IPS DF 6.9 (cell line): ENCODE data around the gene ARSG.

Experiments
- DNase-seq: peaks from one replicate; pipeline ENCODE4 v3.0.0-alpha.2; 2013; ENCODE audit warnings: low read depth, low spot score
- H3K27ac ChIP-seq: one replicate; pipeline ENCODE4 v1.5.1; 2013; ENCODE audit warnings: low read length, control low read depth
- H3K27me3 ChIP-seq: 2 replicates; pipeline ENCODE4 v1.6.1; 2013; ENCODE audit warnings: mild to moderate bottlenecking, low read length; ENCODE audit not compliant: control insufficient read depth, insufficient read depth
- H3K36me3 ChIP-seq: 2 replicates; pipeline ENCODE4 v1.6.1; 2013; ENCODE audit warnings: low read length; ENCODE audit not compliant: control insufficient read depth, insufficient read depth
- H3K4me1 ChIP-seq: 2 replicates; pipeline ENCODE4 v1.6.1; 2013; ENCODE audit warnings: low read length; ENCODE audit not compliant: control insufficient read depth, insufficient read depth
- H3K4me3 ChIP-seq: 2 replicates; pipeline ENCODE4 v1.5.1; 2013; ENCODE audit warnings: mild to moderate bottlenecking, low read length
- H3K9me3 ChIP-seq: 2 replicates; pipeline ENCODE4 v1.6.1; 2013; ENCODE audit warnings: low read length, inconsistent platforms; ENCODE audit not compliant: control insufficient read depth, insufficient read depth
- WGBS: extraction: QIAGEN DNeasy Blood & Tissue Kit; methylation state at CpG from one replicate; pipeline ENCODE4 v1.1.7; 2013; ENCODE audit warnings: mixed read lengths, missing lambda C conversion rate; ENCODE audit not compliant: insufficient read length, insufficient coverage; 5-methylcytosine and 5-hydroxymethylcytosine counted together

Gene ARSG

DNA sequence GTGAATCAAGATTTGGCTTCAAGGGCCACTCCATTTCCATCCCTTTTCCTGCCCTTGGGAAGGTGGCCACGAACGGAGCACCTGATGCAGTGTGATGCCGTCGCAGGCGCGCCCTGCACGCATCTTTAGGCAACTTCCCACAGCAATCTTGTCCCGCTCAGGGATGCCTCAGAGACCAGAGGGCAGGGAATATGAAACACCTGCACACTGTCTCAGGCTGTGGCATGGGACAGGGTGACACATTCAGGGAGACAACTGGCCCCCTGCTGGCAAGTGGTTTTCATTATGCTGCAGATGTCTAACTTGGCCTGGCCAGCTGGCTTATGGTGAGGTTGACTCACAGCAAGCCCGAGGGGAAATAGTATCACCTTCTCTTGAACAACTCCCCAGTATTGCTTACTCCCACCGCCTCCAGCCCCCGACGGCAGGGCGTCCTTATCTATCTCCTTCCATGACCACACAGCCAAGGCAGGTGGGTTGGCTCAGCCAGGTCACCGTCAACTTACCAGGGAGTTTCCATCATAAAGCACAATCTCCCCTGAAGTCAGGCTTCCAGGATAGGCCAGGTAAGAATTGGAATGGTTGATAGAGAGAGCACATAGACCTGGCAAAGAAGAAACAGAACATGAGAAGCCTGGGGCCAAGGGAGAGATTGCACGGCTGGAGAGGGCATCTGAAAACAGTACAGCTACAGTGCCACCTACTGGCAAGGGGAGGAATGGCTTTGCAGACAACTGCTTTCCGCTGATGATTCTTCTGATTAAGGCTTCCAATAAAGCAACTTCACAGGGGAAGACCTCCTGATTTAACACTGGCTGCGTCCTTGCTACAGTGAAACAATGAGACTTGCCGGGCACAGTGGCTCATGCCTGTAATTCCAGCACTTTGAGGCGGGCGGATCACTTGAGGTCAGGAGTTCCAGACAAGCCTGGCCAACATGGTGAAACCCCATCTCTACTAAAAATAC, 144.9 kb downstream of the ARSG start:
- Histone ChIP-seq H3K9me3 (no peaks in the 10 kb centered on the region), H3K36me3 (peaks cover 3% of the 10 kb centered on the region; the same call in 1 of the 2 replicates), H3K4me1 (no peaks in the 10 kb centered on the region), H3K27me3 (no peaks in the 10 kb centered on the region), H3K4me3 (no peak overlapping the region), H3K27ac (no peak overlapping the region)
- no CpG with 5 or more reads among the region's 20 CpGs for WGBS
- peak; percentile 58 for DNase-seq

DNA sequence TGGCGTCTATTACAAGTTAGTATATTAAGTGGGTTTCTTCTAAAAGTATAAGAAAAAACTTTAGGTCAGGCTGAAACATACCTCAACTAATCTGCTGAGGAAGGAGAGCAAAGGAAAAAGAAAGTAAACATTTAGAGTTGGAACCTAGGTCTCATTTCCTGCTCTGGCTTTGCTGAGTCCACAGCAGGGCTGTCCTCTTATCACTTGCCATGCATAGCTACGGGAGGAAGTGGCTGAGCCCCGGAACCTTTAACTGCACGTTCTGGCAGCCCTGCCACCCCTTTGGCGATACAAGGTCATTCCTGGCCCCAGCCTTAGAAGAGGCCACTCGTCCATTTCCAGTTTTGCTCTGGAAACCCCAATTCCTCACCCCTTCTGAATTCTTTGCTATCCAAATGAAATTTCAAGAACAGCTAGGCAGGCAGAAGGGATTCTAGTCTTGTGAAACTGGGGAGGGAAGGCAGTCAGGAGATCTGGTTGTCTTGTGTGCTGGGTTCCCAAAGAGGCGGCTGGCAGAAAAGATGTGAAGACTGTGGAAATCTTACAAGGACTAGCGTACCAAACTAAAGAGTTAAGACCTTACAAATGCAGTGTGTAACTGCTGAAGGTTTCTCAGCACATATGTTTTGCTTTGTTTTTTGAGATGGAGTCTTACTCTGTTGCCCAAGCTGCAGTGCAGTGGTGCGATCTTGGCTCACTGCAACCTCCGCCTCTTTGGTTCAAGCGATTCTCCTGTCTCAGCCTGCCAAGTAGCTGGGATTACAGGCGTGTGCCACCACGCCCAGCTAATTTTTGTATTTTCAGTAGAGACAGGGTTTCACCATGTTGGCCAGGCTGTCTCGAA, 146.9 kb downstream of the ARSG start:
- no peak overlapping the region for H3K4me3 ChIP-seq
- DNase-seq = no peak
- H3K9me3 ChIP-seq = no peaks in the 10 kb centered on the region
- no CpG with 5 or more reads among the region's 14 CpGs for WGBS
- H3K27me3 ChIP-seq = no peaks in the 10 kb centered on the region
- H3K27ac ChIP-seq = no peak overlapping the region
- no peaks in the 10 kb centered on the region for H3K36me3 ChIP-seq
- no peaks in the 10 kb centered on the region for H3K4me1 ChIP-seq

DNA sequence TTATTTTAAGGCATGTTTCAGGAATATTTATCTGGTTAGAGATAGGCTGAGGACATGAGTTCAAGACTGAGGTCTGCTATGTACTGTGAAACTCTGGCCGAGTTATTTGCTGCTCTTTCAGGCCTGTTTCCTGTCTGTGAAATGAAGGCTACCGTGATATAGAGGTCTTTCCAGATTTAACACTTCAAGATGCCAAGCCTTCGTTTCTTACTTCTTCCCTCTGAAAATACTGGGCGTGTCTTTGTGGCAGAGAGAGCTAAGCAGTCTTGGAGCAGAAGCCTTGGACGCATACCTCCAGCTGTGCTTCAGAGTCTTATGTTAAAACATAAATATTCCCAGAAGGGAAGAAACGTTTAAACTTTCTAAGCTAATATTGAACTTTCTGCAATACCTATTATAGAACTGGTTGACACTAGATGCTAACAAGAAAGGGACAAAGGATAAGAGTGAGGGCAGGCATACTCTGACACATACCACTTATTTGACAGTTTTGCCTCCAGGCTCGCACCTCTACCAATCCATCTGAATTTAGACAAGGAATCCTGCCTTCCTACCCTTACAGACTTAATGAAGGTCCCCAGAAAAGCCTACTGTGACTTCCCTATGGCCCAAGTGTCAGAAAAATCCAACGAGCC, 148.5 kb downstream of the ARSG start:
- WGBS = no CpG with 5 or more reads among the region's 8 CpGs
- H3K4me1 ChIP-seq = no peaks in the 10 kb centered on the region

DNA sequence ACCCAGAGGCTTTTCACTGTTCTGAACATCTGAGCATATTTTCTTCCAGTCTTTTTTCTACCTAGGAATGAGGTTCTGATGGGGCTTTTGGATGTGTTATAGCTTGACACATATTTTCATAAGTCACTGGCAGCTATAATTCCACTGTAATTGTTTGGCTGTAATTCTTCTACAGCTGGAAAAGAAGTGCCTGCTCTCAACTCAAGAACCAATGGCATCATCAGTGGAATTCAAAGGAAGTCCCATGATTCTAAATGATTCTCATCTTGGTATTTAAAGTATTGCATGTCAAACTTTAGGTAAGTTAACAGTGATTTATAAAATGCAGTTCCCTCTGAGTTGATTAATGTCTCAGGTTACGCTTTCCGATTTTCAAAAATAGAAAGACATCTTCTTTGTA, 149.2 kb downstream of the ARSG start:
- no CpG with 5 or more reads among the region's 2 CpGs for WGBS
- no peaks in the 10 kb centered on the region for H3K36me3 ChIP-seq
- H3K4me1 ChIP-seq = no peaks in the 10 kb centered on the region
- no peak overlapping the region for H3K4me3 ChIP-seq
- H3K9me3 ChIP-seq = no peaks in the 10 kb centered on the region
- no peaks in the 10 kb centered on the region for H3K27me3 ChIP-seq
- no peak overlapping the region for H3K27ac ChIP-seq
- DNase-seq = no peak

More for the DNA sequence above, 148.5 kb downstream of the ARSG start:
- no peaks in the 10 kb centered on the region for H3K27me3 ChIP-seq
- H3K27ac ChIP-seq = no peak overlapping the region
- DNase-seq = no peak
- no peaks in the 10 kb centered on the region for H3K9me3 ChIP-seq
- no peaks in the 10 kb centered on the region for H3K36me3 ChIP-seq
- no peak overlapping the region for H3K4me3 ChIP-seq

DNA sequence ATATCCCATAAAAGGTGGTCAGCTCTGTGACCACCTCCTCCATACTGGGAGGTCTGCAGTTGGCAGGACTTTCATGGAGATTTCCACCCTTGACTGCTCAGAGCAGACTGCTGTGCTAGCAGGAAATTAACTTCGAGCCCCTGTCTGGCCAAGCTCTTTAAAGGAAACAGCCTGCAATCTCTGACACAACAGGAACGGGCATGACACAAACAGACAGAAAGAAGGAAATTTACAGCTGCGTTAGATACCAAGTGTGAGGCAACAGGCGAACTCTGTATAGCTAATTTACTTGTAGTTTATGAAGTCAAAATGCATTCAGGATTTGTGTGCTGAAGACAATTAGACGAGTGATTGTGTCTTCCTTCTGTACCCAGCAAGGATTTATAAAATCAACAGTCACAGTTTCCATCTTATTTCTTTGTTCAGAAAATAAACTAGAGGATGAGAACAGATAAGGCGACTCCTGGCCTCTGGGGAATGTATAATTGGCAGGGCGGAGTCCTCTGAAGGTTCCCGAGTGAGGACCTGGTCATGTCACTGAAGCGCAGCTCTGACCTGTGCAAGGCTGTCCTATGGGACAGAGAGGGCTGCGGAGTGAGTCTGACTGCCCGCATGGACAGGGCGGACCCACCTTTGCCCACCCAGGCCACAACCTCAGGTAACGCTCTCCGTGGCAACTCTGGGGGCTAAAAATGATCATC, 149.9 kb downstream of the ARSG start:
- no CpG with 5 or more reads among the region's 14 CpGs for WGBS
- no peak overlapping the region for H3K27ac ChIP-seq
- H3K9me3 ChIP-seq = no peaks in the 10 kb centered on the region
- no peaks in the 10 kb centered on the region for H3K27me3 ChIP-seq
- no peaks in the 10 kb centered on the region for H3K4me1 ChIP-seq
- no peaks in the 10 kb centered on the region for H3K36me3 ChIP-seq
- no peak overlapping the region for H3K4me3 ChIP-seq
- no peak for DNase-seq

DNA sequence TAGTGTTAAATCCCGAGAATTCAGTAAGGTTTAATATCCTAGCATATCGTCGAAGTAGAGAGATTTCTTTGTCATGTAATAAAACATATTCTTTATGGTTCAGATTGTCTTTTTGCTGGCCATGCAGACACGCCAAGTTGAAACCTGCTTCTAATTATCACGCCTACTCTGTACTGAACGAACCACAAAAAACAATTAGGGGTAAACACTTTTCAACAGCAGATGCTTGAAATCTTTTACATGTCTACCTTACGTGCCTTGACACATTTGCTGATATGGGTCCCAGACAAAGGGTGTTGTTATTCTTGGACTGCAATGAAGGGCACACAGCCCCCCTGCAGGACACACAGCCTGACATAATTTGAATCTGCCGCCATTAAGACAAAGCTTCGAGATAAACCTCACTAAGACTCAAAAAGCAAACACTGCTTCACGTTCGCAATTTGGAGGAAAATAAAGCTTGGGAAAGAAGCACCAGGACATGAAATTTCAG, 152.7 kb downstream of the ARSG start:
- Histone ChIP-seq H3K27me3 (no peaks in the 10 kb centered on the region), H3K9me3 (no peaks in the 10 kb centered on the region), H3K4me1 (no peaks in the 10 kb centered on the region), H3K27ac (no peak overlapping the region), H3K4me3 (no peak overlapping the region), H3K36me3 (no peaks in the 10 kb centered on the region)
- no CpG with 5 or more reads among the region's 11 CpGs for WGBS
- DNase-seq = no peak

DNA sequence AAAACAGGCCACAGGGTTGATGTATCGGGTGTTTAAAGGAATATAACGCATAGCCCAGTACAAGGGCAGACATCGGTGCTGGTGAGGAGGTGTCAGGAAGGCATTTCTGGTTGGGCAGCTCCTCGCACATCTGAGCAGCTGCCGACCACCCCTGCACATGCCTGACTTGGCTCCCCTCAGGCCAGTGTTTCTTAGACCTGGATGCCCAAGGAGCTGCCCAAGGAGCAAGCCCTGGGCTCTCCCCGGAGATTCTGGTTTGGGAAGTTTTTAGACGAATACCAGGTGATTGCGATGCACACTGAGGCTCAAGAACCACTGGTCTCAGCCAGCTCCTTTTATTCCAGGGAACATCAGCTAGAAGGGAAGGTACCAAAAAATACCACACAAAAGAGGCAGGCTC, 154.4 kb downstream of the ARSG start:
- Histone ChIP-seq H3K36me3 (peaks cover 3% of the 10 kb centered on the region), H3K27ac (no peak overlapping the region), H3K9me3 (no peaks in the 10 kb centered on the region), H3K4me1 (no peaks in the 10 kb centered on the region), H3K27me3 (no peaks in the 10 kb centered on the region), H3K4me3 (no peak overlapping the region)
- no peak for DNase-seq
- no CpG with 5 or more reads among the region's 8 CpGs for WGBS

DNA sequence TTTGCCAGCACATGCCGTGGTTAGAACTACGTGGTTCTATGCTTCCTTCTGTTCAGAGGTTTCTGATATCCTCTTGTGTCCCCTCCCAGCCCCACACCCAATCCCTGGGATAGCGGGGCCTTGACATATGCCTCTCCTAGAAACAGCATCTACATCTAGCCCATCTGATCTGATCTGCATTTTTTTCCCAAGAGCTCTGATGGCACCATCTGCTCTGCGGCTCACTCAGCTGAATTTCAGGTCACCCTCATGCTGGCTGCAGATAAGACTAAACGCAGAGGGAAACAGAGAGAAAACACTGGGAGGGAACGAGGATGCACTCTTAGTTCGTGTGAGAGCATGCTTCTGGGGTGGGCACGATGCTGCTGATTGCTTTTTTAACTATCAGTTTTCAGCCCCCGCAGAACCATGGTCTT, 155.3 kb downstream of the ARSG start:
- Histone ChIP-seq H3K4me1 (no peaks in the 10 kb centered on the region), H3K36me3 (peaks cover 3% of the 10 kb centered on the region), H3K9me3 (no peaks in the 10 kb centered on the region), H3K4me3 (no peak overlapping the region), H3K27me3 (no peaks in the 10 kb centered on the region), H3K27ac (no peak overlapping the region)
- WGBS = no CpG with 5 or more reads among the region's 9 CpGs
- DNase-seq = no peak

DNA sequence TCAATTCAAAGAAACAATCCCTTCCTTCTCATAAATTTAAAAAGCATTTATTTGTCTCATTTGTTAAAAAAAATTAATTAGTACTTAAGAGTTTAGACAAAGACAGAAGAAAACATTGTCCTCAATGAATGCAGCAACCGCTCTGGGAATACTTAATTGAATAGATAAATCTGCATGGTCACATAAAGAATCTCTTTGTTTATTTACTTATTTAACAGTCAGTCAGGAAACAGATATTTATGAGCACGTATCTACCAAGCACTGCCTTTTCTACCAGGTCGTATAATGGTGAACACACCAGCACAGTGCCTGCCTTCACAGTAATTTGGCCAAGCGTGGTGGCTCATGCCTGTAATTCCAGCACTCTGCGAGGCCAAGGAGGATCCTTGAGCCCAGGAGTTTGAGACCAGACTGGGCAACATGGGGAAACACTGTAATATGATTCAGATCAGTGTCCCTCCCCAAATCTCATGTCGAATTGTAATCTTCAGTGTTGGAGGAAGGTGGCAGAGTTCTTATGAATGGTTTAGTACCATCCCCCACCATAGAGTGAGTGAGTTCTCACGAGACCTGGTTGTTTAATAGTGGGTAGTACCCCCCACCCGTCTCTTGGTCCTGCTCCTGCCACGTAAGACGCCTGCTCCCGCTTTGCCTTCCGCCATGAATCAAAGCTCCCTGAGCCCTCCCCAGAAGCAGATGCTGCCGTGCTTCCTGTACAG, 157.9 kb downstream of the ARSG start:
- no CpG with 5 or more reads among the region's 13 CpGs for WGBS

More for the DNA sequence above, 157.9 kb downstream of the ARSG start:
- no peak overlapping the region for H3K27ac ChIP-seq
- no peak overlapping the region for H3K4me3 ChIP-seq
- DNase-seq = no peak
- H3K36me3 ChIP-seq = peaks cover 3% of the 10 kb centered on the region
- H3K4me1 ChIP-seq = no peaks in the 10 kb centered on the region
- H3K27me3 ChIP-seq = no peaks in the 10 kb centered on the region
- no peaks in the 10 kb centered on the region for H3K9me3 ChIP-seq
